ENCODE results near the gene JAG2. TPM values are rescaled to one million over a fixed set of nuclear protein-coding genes. Genes with fewer than 3 reads are reported as not detected.

The JAG2 gene
- total RNA-seq, 4 donors from 2014 or later = 7.6 to 27.4 (median 11.9) TPM

- Histone ChIP-seq H3K4me1 (no peaks in the 10 kb centered on the region), H3K36me3 (no peaks in the 10 kb centered on the region), H3K9me3 (peaks cover 0 to 6% of the 10 kb centered on the region in 2 donors), H3K4me3 (no peak overlapping the region), H3K27ac (no peak overlapping the region), H3K27me3 (no peaks in the 10 kb centered on the region)
- TF ChIP-seq CTCF (IDR thresholded peaks at IDR 0.05) (no peak), POLR2A (IDR thresholded peaks at IDR 0.05) (no peak)
- DNase-seq = no peak
- intact Hi-C loops (cut with DNase I; ENCODE audit: low total_unique reads) = no loop called here
Observed at GRCh38 chr14:105144026-105144665, 24.4 kb downstream of the JAG2 start.

DNA sequence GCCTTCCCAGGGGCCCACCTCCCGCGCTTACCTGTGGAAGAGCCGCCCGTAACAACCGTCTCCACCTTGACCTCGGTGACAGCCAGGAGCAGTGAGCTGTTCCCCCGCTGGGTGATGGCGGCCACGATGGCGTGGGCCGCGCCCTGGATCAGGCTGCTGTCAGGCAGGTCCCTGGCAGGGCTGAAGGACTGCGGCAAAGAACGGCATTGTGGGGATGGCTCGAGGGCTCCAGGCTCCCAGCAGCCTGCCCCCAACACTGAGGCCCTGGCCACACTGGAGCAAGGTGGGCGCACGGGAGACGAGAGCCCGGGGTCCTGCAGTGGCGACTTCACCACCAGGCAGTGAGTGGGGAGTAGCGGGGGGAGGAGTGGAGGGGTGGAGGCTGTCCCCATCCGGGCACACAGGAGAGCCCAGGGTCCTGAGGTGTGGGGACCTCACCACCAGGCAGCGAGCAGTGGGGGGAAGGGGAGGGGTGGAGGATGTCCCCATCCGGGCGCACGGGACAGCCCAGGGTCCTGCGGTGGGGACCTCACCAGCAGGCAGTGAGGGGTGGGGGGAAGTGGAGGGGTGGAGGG, 25.0 kb downstream of the JAG2 start:
- no peaks in the 10 kb centered on the region for H3K36me3 ChIP-seq
- H3K9me3 ChIP-seq = peaks cover 0 to 6% of the 10 kb centered on the region in 2 donors
- no peaks in the 10 kb centered on the region for H3K27me3 ChIP-seq
- H3K4me3 ChIP-seq = no peak overlapping the region
- no peak overlapping the region for H3K27ac ChIP-seq
- intact Hi-C loops (cut with DNase I; ENCODE audit: low total_unique reads) = no loop called here
- no peak for DNase-seq
- TF ChIP-seq POLR2A (IDR thresholded peaks at IDR 0.05) (no peak), CTCF (IDR thresholded peaks at IDR 0.05) (no peak)
- no peaks in the 10 kb centered on the region for H3K4me1 ChIP-seq

DNA sequence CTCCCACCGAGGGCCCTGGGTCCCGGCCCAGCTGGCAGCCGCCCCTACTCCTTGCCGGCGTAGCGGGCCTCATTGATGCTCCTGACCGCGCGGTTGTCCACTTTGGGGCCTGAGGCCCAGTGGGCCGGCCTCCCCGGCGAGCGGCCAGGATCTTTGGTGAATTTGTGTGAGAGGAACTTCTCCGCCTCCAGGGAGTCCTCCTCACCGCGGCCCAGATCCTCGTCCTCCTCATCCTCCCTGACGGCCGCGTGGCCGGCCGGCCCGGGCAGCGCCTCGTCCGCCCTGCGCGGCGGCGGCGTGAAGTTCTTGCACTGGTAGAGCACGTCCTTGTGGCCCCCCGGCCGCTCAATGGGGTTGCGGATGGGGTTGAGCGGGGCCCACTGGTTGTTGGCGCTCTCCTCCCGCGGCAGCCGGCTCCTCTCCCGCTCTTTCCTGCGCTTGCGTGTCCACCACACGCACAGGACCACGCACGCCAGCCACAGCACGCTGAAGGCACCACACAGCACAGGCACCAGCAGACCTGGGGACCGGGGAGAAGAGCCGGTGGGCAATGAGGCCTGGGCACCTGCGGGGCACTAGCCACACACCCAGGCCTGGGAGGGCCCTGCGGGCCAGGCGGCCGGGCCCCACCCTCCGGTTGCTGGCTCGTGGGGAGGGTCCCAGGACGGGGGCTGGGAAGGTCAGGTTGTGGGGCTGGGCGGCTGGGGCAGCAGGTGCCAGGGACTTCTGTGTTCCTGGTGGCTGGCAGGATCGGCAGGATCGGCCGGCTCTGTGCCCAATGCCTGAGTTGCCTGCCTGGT, 25.7 kb downstream of the JAG2 start:
- intact Hi-C loops (cut with DNase I; ENCODE audit: low total_unique reads) = no loop called here
- TF ChIP-seq CTCF (IDR thresholded peaks at IDR 0.05) (no peak), POLR2A (IDR thresholded peaks at IDR 0.05) (no peak)
- DNase-seq = no peak
- Histone ChIP-seq H3K36me3 (no peaks in the 10 kb centered on the region), H3K4me3 (no peak overlapping the region), H3K4me1 (no peaks in the 10 kb centered on the region), H3K27ac (no peak overlapping the region), H3K27me3 (no peaks in the 10 kb centered on the region), H3K9me3 (peaks cover 0 to 6% of the 10 kb centered on the region in 2 donors)

- H3K27me3 ChIP-seq = no peaks in the 10 kb centered on the region
- no peaks in the 10 kb centered on the region for H3K4me1 ChIP-seq
- intact Hi-C loops (cut with DNase I; ENCODE audit: low total_unique reads) = no loop called here
- no peaks in the 10 kb centered on the region for H3K36me3 ChIP-seq
- H3K9me3 ChIP-seq = peaks cover 0 to 6% of the 10 kb centered on the region in 2 donors
- DNase-seq = no peak
- H3K27ac ChIP-seq = no peak overlapping the region
- no peak overlapping the region for H3K4me3 ChIP-seq
- TF ChIP-seq CTCF (IDR thresholded peaks at IDR 0.05) (no peak), POLR2A (IDR thresholded peaks at IDR 0.05) (no peak)
Observed at GRCh38 chr14:105141486-105142281, 26.9 kb downstream of the JAG2 start.
